A673 (cell line): ENCODE data around the gene SND1. TPM values are rescaled to one million over a fixed set of nuclear protein-coding genes. Genes with fewer than 3 reads are reported as not detected.

Source experiments
- BruUV-seq: library from RNA; stranded (reverse); fragments of 400-500 nt; replicated peaks from 2 replicates; lab custom pipeline; 2021; lab: Mats Ljungman, UMichigan
- CTCF ChIA-PET: fragments of 300-600 bp; sonication (Branson Sonifier 250); formaldehyde crosslinking; loops from one replicate; lab custom pipeline; 2022; ENCODE audit warnings: antibody characterized with exemption; lab: Charles Lee
- POLR2A ChIA-PET: fragments of 300-600 bp; sonication (Branson Sonifier 250); formaldehyde crosslinking; loops from one replicate; lab custom pipeline; 2022; ENCODE audit warnings: antibody characterized with exemption; ENCODE audit not compliant: low non-redundant PET; lab: Charles Lee
- DNase-seq: peaks from one replicate; pipeline ENCODE4 v3.0.0-alpha.2; 2015; ENCODE audit warnings: low spot score
- H3K27ac ChIP-seq: fragments of 200-600 bp; sonication (generic); 2 replicates; pipeline ENCODE4 v1.5.1; 2016; ENCODE audit warnings: mixed run types, low read depth, mild to moderate bottlenecking, mixed read lengths, antibody characterized with exemption, low read length; ENCODE audit not compliant: poor library complexity, severe bottlenecking
- H3K27me3 ChIP-seq: fragments of 200-600 bp; sonication (generic); replicated peaks from 2 replicates; pipeline ENCODE4 v1.6.1; 2017; ENCODE audit warnings: mixed run types, low read depth, mild to moderate bottlenecking, mixed read lengths, antibody characterized with exemption, low read length; ENCODE audit not compliant: insufficient read depth, poor library complexity
- H3K36me3 ChIP-seq: fragments of 200-600 bp; sonication (generic); 2 replicates; pipeline ENCODE4 v1.6.1; 2016; ENCODE audit warnings: mixed run types, mild to moderate bottlenecking, mixed read lengths, antibody characterized with exemption, low read length; ENCODE audit not compliant: insufficient read depth, poor library complexity, severe bottlenecking
- H3K4me1 ChIP-seq: fragments of 200-600 bp; sonication (generic); 2 replicates; pipeline ENCODE4 v1.6.1; 2017; ENCODE audit warnings: mixed run types, mild to moderate bottlenecking, mixed read lengths, antibody characterized with exemption, low read length; ENCODE audit not compliant: insufficient read depth, poor library complexity, severe bottlenecking
- H3K4me3 ChIP-seq: fragments of 200-600 bp; sonication (generic); 2 replicates; pipeline ENCODE4 v1.5.1; 2016; ENCODE audit warnings: low read depth, mixed run types, mild to moderate bottlenecking, mixed read lengths, low read length; ENCODE audit not compliant: poor library complexity, severe bottlenecking
- H3K9me3 ChIP-seq: fragments of 200-600 bp; sonication (generic); 2 replicates; pipeline ENCODE4 v1.6.1; 2016; ENCODE audit warnings: mixed run types, low read depth, mild to moderate bottlenecking, mixed read lengths, antibody characterized with exemption, low read length; ENCODE audit not compliant: poor library complexity, severe bottlenecking
- EZH2 ChIP-seq: fragments of 200-600 bp; sonication (generic); IDR thresholded peaks from 2 replicates; pipeline ENCODE4 v1.6.1; 2017; ENCODE audit warnings: borderline replicate concordance, low read depth, mild to moderate bottlenecking, mixed read lengths, antibody characterized with exemption, low read length; ENCODE audit not compliant: poor library complexity, severe bottlenecking
- intact Hi-C: fragments of 100-400 bp; cut with micrococcal nuclease; formaldehyde crosslinking; loops from one replicate; pipeline ENCODE4 v1.10.0; 2022; ENCODE audit not compliant: unreplicated experiment
- total RNA-seq: library from RNA; stranded (reverse); gene quantifications from 2 replicates; pipeline ENCODE4 v1.2.3, GENCODE V29; 2021
- TF ChIP-seq, protein P1 (sequence below): fragments of 300-800, 200-600 bp; sonication (generic); conservative IDR thresholded peaks from 2 replicates; pipeline ENCODE4 v1.5.1; 2017; ENCODE audit warnings: low read depth, mild to moderate bottlenecking, antibody characterized with exemption, low read length, moderate library complexity, mixed read lengths

SND1 gene
- total RNA-seq, 1 experiment from 2014 or later, result 177 TPM

DNA sequence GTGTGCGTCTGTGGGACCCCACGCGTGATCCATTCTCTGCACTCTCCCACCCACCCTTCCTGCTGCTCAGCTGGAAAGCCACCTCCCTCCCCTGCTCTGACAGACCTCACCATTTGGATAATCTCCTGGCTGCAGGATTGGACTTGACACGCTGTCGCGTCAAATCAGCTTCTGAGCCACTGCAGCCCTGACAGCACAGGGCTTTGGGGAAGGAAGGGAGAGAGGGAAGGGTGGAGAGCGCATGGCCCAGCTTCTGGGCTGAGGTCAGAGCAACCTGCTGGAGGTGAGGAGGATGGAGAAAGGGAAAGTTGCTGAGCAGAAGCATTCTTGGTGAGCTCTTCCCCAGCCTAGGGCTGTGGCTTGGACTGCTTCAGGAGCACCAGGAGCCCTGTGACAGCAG lies 428.2 kb downstream of the SND1 start:
- peaks cover 19% of the 10 kb centered on the region for H3K4me1 ChIP-seq
- no peaks in the 10 kb centered on the region for H3K27me3 ChIP-seq
- BruUV-seq, result no TSS peak
- TF ChIP-seq, protein P1, sequence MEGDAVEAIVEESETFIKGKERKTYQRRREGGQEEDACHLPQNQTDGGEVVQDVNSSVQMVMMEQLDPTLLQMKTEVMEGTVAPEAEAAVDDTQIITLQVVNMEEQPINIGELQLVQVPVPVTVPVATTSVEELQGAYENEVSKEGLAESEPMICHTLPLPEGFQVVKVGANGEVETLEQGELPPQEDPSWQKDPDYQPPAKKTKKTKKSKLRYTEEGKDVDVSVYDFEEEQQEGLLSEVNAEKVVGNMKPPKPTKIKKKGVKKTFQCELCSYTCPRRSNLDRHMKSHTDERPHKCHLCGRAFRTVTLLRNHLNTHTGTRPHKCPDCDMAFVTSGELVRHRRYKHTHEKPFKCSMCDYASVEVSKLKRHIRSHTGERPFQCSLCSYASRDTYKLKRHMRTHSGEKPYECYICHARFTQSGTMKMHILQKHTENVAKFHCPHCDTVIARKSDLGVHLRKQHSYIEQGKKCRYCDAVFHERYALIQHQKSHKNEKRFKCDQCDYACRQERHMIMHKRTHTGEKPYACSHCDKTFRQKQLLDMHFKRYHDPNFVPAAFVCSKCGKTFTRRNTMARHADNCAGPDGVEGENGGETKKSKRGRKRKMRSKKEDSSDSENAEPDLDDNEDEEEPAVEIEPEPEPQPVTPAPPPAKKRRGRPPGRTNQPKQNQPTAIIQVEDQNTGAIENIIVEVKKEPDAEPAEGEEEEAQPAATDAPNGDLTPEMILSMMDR, result no peak
- TF ChIP-seq EZH2, result no peak
- no peaks in the 10 kb centered on the region for H3K9me3 ChIP-seq
- no peak overlapping the region for H3K4me3 ChIP-seq
- peaks cover 6% of the 10 kb centered on the region for H3K36me3 ChIP-seq
- intact Hi-C loops, result no loop called here
- H3K27ac ChIP-seq, result no peak overlapping the region
- POLR2A ChIA-PET, result no interaction called here
- DNase-seq, result no peak
- CTCF ChIA-PET, result interaction anchor here (0.6 kb wide), 1 partner anchor 55 kb away, joined by 3 read pairs; no protein-coding TSS in a partner anchor

DNA sequence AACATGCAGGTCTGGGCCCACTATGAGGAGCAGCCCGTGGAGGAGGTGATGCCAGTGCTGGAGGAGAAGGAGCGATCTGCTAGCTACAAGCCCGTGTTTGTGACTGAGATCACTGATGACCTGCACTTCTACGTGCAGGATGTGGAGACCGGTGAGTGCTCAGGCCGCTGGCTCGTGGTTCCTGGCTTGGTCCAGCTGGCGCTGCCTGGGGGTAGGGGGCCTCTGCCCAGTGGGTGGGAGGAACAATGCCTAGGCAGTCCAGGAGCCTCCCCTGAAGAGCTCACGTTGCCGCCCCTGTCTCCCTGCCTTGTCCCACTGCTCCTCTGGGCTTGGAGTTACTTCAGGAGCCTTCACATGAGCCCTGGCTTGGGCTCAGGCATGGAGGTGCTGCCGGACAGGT lies 429.4 kb downstream of the SND1 start:
- H3K27ac ChIP-seq, result no peak overlapping the region
- ChIA-PET POLR2A (no interaction called here), CTCF (no interaction called here)
- no peaks in the 10 kb centered on the region for H3K9me3 ChIP-seq
- no TSS peak for BruUV-seq
- H3K4me3 ChIP-seq, result no peak overlapping the region
- DNase-seq, result no peak
- peaks cover 7% of the 10 kb centered on the region for H3K4me1 ChIP-seq
- no peaks in the 10 kb centered on the region for H3K27me3 ChIP-seq
- peaks cover 9% of the 10 kb centered on the region for H3K36me3 ChIP-seq
- intact Hi-C loops, result no loop called here
- TF ChIP-seq, protein P1, result no peak
- TF ChIP-seq EZH2, result no peak

DNA sequence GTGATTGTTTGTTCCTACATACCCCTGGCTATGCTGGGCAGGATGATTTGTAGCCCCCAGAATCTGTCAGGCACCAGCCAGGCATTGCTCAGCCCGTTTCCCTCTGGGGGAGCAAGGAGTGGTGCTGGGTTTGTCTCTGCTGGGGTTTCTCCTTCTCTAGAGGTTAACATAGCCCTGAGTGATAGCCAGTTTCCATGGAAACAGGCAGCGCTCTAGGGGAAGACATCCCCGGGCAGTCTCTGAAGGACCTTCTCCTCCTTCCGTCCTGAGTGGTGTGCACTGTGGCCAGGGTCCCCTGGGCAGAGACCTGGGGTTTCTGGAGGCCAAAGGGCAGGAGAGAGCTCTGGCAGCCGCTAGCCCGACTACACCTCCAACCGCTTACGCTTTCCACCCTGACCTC lies 429.8 kb downstream of the SND1 start:
- Histone ChIP-seq H3K4me3 (no peak overlapping the region), H3K27me3 (no peaks in the 10 kb centered on the region), H3K4me1 (peaks cover 3% of the 10 kb centered on the region), H3K9me3 (no peaks in the 10 kb centered on the region), H3K27ac (no peak overlapping the region), H3K36me3 (peaks cover 9% of the 10 kb centered on the region)
- ChIA-PET CTCF (no interaction called here), POLR2A (no interaction called here)
- no peak for TF ChIP-seq EZH2
- TF ChIP-seq, protein P1, result no peak
- no peak for DNase-seq
- intact Hi-C loops, result no loop called here
- no TSS peak for BruUV-seq
